ENCODE results near the gene ITGB1.

GRCh38 chr10:32877915-32878314 is 80.1 kb downstream of the ITGB1 start:
- TF ChIP-seq, protein P1, sequence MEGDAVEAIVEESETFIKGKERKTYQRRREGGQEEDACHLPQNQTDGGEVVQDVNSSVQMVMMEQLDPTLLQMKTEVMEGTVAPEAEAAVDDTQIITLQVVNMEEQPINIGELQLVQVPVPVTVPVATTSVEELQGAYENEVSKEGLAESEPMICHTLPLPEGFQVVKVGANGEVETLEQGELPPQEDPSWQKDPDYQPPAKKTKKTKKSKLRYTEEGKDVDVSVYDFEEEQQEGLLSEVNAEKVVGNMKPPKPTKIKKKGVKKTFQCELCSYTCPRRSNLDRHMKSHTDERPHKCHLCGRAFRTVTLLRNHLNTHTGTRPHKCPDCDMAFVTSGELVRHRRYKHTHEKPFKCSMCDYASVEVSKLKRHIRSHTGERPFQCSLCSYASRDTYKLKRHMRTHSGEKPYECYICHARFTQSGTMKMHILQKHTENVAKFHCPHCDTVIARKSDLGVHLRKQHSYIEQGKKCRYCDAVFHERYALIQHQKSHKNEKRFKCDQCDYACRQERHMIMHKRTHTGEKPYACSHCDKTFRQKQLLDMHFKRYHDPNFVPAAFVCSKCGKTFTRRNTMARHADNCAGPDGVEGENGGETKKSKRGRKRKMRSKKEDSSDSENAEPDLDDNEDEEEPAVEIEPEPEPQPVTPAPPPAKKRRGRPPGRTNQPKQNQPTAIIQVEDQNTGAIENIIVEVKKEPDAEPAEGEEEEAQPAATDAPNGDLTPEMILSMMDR (IDR thresholded peaks at IDR 0.05; ENCODE audit: low read depth, low read length, poor library complexity, severe bottlenecking), result no peak
- no peak for TF ChIP-seq EZH2phosphoT487 (IDR thresholded peaks at IDR 0.05; ENCODE audit: borderline replicate concordance, low read length)

Data from DOHH2 (cell line).